Subcutaneous adipose tissue (tissue), 4 donors: ENCODE measurements around the gene ZFTA. TPM values are rescaled to one million over a fixed set of nuclear protein-coding genes. Genes with fewer than 3 reads are reported as not detected.

Experiments
- CTCF ChIP-seq: fragments of 450-650 bp; IDR thresholded peaks from one replicate; pipeline ENCODE4 v1.5.1; 2016; ENCODE audit warnings: low read depth, mild to moderate bottlenecking, control low read depth, antibody characterized with exemption, moderate library complexity
- total RNA-seq, 4 donors: library from RNA; depleted of rRNA; stranded (reverse); fragments of >200 nt; gene quantifications; one replicate each; pipeline ENCODE4 v1.1.0, GENCODE V29; 2016

ZFTA gene
- total RNA-seq, 4 donors from 2014 or later = 5.1 to 16.2 (median 8.7) TPM

GRCh38 chr11:63764679-63765647 is 3.6 kb downstream of the ZFTA start:
- no peak for TF ChIP-seq CTCF

- TF ChIP-seq CTCF = no peak
These were observed 4.3 kb downstream of the ZFTA start for GRCh38 chr11:63764340-63764678.

- no peak for TF ChIP-seq CTCF
These were observed 4.9 kb downstream of the ZFTA start for GRCh38 chr11:63763496-63764339.

- TF ChIP-seq CTCF = no peak
These were observed 5.7 kb downstream of the ZFTA start for GRCh38 chr11:63762654-63763495.

- no peak for TF ChIP-seq CTCF
These were observed 6.5 kb downstream of the ZFTA start for GRCh38 chr11:63761931-63762653.

GRCh38 chr11:63761188-63761587 is 7.4 kb downstream of the ZFTA start:
- no peak for TF ChIP-seq CTCF
